ENCODE measurements around the gene TRHDE. TPM values are rescaled to one million over a fixed set of nuclear protein-coding genes. Genes with fewer than 3 reads are reported as not detected.
"Not testable (repeated sequence)": the region's sequence is repeated elsewhere in the genome, so short reads cannot be mapped to it uniquely, and the experiment has no call there.

TRHDE gene
- total RNA-seq, 1 donor from 2014 or later = 12.5 TPM

DNA sequence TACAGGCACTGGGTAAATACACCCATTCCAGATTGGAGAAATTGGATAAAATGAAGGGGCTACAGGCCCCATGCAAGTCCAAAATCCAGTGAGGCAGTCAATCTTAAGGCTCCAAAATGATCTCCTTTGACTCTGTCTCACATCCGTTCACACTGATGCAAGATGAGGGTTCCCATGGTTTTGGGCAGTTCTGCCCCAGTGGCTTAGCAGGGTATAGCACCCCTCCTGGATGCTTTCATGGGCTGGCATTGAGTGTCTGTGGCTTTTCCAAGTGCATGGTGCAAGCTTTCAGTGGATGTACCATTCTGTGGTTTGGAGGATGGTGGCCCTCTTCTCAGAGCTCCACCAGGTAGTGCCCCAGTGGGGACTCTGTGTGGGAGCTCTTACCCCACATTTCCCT lies 427.2 kb downstream of the TRHDE start:
- no peak for ATAC-seq
- no peak overlapping the region for H3K4me3 ChIP-seq

DNA sequence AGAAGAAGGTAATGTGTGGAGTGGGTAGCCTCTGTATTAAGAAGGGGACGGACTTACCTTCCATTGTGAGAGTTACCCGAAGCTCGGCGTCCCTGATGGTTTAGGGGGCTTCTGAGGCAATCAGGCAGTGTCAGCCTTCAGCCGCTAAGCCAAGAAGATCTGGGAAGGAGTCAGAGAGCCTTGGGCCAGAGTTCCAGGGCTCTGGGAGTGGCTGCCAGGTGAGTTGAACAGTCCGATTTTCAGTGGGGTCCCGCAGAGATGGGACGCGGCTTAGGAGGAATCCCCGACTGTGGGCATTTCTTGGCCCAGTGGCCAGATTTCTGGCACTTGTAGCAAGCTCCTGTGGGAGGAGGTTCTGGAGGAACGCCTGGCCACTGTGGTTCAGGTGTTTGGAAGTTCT lies 439.9 kb downstream of the TRHDE start:
- H3K27me3 ChIP-seq (ENCODE audit: low read depth); H3K4me1 ChIP-seq; H3K9me3 ChIP-seq; ATAC-seq; H3K36me3 ChIP-seq; H3K4me3 ChIP-seq; H3K27ac ChIP-seq; intact Hi-C loops (cut with DNase I); DNase-seq: not testable (repeated sequence)

More for the DNA sequence above, 427.2 kb downstream of the TRHDE start:
- intact Hi-C loops (cut with DNase I) = no loop called here
- H3K4me1 ChIP-seq = no peaks in the 10 kb centered on the region
- no peak overlapping the region for H3K27ac ChIP-seq
- H3K27me3 ChIP-seq (ENCODE audit: low read depth) = no peaks in the 10 kb centered on the region
- TF ChIP-seq, protein P1, sequence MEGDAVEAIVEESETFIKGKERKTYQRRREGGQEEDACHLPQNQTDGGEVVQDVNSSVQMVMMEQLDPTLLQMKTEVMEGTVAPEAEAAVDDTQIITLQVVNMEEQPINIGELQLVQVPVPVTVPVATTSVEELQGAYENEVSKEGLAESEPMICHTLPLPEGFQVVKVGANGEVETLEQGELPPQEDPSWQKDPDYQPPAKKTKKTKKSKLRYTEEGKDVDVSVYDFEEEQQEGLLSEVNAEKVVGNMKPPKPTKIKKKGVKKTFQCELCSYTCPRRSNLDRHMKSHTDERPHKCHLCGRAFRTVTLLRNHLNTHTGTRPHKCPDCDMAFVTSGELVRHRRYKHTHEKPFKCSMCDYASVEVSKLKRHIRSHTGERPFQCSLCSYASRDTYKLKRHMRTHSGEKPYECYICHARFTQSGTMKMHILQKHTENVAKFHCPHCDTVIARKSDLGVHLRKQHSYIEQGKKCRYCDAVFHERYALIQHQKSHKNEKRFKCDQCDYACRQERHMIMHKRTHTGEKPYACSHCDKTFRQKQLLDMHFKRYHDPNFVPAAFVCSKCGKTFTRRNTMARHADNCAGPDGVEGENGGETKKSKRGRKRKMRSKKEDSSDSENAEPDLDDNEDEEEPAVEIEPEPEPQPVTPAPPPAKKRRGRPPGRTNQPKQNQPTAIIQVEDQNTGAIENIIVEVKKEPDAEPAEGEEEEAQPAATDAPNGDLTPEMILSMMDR (IDR thresholded peaks at IDR 0.05) = no peak
- no peaks in the 10 kb centered on the region for H3K36me3 ChIP-seq
- H3K9me3 ChIP-seq = peaks cover 7% of the 10 kb centered on the region
- no peak for DNase-seq

DNA sequence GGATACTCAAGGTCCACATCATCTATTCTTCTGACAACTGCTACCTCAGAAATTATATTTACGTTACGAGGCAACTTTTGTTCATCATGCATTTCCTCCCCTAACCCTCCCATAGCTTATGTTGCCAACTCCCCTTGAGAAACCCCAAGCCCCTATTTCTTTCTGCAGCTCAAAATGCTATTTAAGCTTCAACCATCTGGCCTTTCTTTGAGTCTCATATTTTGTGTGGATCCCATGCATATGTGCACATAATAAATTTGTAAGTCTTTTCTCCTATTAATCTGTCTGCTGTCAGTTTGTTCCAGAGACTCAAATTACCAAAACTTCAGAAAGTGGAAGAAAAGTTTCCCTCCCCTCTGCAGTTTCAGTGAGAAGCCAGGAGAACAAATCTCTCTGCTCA lies 444.1 kb downstream of the TRHDE start:
- Histone ChIP-seq H3K27me3 (ENCODE audit: low read depth) (no peaks in the 10 kb centered on the region), H3K27ac (no peak overlapping the region), H3K4me3 (no peak overlapping the region), H3K9me3 (no peaks in the 10 kb centered on the region), H3K36me3 (no peaks in the 10 kb centered on the region), H3K4me1 (no peaks in the 10 kb centered on the region)
- ATAC-seq (no peak), DNase-seq (no peak)
- intact Hi-C loops (cut with DNase I) = no loop called here
- TF ChIP-seq, protein P1 (IDR thresholded peaks at IDR 0.05) = no peak

DNA sequence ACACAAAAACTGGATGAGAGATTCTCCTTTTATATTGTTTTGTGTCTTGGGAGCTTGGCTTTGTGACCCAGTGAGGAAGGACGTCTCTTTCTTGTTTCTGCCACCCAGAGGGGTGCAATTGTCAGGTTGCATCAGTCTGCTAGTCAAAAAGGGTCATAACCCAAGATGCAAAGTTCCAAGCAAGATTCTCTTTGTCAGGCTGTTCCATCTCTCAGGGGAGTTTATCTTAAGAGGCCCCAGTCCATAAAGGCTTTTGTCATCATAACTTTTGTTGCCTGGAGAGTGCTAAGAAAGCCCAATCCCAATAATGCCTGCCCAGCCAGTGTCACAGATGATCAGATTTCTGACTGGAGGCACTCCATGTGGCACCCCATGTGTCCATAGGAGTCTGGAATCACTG lies 444.9 kb downstream of the TRHDE start:
- Histone ChIP-seq H3K27me3 (ENCODE audit: low read depth) (no peaks in the 10 kb centered on the region), H3K9me3 (no peaks in the 10 kb centered on the region), H3K36me3 (no peaks in the 10 kb centered on the region), H3K27ac (no peak overlapping the region), H3K4me3 (no peak overlapping the region), H3K4me1 (no peaks in the 10 kb centered on the region)
- intact Hi-C loops (cut with DNase I) = no loop called here
- TF ChIP-seq, protein P1 (IDR thresholded peaks at IDR 0.05) = no peak
- ATAC-seq (no peak), DNase-seq (no peak)

Data from lower lobe of right lung (tissue), 2 donors.